GM12878 (cell line): ENCODE results near the gene CCL19. TPM values are rescaled to one million over a fixed set of nuclear protein-coding genes. Genes with fewer than 3 reads are reported as not detected.

Experiments
- ATAC-seq: fragments of 200-7000 bp; cut with Tn5 transposase; 3 replicates; pipeline ENCODE4 v1.9.1; 2020; ENCODE audit warnings: mild to moderate bottlenecking, moderate library complexity
- BruUV-seq: library from RNA; stranded (reverse); fragments of 400-500 nt; replicated peaks from 2 replicates; lab custom pipeline; 2021; lab: Mats Ljungman, UMichigan
- CTCF ChIA-PET: fragments of 300-600 bp; sonication (Branson Sonifier 250); formaldehyde crosslinking; extraction: SDS; loops from one replicate; lab custom pipeline; 2021; ENCODE audit warnings: inconsistent platforms; lab: Yijun Ruan, JAX
- POLR2A ChIA-PET: fragments of 350-600 bp; formaldehyde crosslinking; extraction: SDS; loops from one replicate; lab custom pipeline; 2021; ENCODE audit warnings: inconsistent platforms; lab: Charles Lee
- RAD21 ChIA-PET: fragments of 300-600 bp; sonication (Branson Sonifier 250); formaldehyde crosslinking; loops from one replicate; lab custom pipeline; 2023; ENCODE audit warnings: antibody characterized with exemption; ENCODE audit not compliant: unreplicated experiment; lab: Charles Lee
- SMC1A ChIA-PET: fragments of 300-600 bp; sonication (Branson Sonifier 250); formaldehyde crosslinking; loops from one replicate; lab custom pipeline; 2023; ENCODE audit not compliant: unreplicated experiment, uncharacterized antibody; lab: Charles Lee
- DNase-seq: peaks from one replicate; pipeline ENCODE4 v3.0.0-alpha.2; 2011; ENCODE audit warnings: low read depth, low spot score
- FAIRE-seq: peaks from 3 replicates; lab custom pipeline; 2011; peaks lifted over from hg19 to GRCh38; lab: Jason Lieb, UNC
- H2AFZ ChIP-seq: 2 replicates; pipeline ENCODE4 v1.6.0; 2011; ENCODE audit warnings: low read depth, low read length, control low read depth; ENCODE audit not compliant: control insufficient read depth
- H3K27ac ChIP-seq: 2 replicates; pipeline ENCODE4 v1.5.1; 2011; ENCODE audit warnings: control low read depth; ENCODE audit not compliant: control insufficient read depth, insufficient read depth
- H3K27me3 ChIP-seq, 2 experiments: replicated peaks in 1 of 2; 2 replicates each; pipeline versions ENCODE4 v1.6.0 to v1.6.1; 2011; ENCODE audit warnings: low read length in 1 of 2; ENCODE audit not compliant: control insufficient read depth in 2 of 2, insufficient read depth in 2 of 2
- H3K36me3 ChIP-seq, 2 experiments: 2 replicates each; pipeline ENCODE4 v1.5.1; 2011; ENCODE audit warnings: low read length in 1 of 2; ENCODE audit not compliant: control insufficient read depth in 2 of 2, insufficient read depth in 2 of 2
- H3K4me1 ChIP-seq: 2 replicates; pipeline ENCODE4 v1.6.1; 2011; ENCODE audit warnings: mild to moderate bottlenecking, low read length, moderate library complexity, mixed read lengths; ENCODE audit not compliant: control insufficient read depth, insufficient read depth
- H3K4me2 ChIP-seq: 2 replicates; pipeline ENCODE4 v1.6.0; 2011; ENCODE audit warnings: control low read depth; ENCODE audit not compliant: control insufficient read depth, insufficient read depth
- H3K4me3 ChIP-seq: fragments of 200-600 bp; sonication (generic); 2 replicates; pipeline ENCODE4 v1.5.1; 2016
- H3K79me2 ChIP-seq: 2 replicates; pipeline ENCODE4 v1.6.0; 2011; ENCODE audit warnings: low read length; ENCODE audit not compliant: control insufficient read depth, insufficient read depth
- H3K9ac ChIP-seq: 2 replicates; pipeline ENCODE4 v1.8.0; 2011; ENCODE audit warnings: low read length, control low read depth, mixed read lengths; ENCODE audit not compliant: control insufficient read depth, insufficient read depth
- H3K9me3 ChIP-seq: replicated peaks from 3 replicates; pipeline ENCODE4 v1.5.1; 2011; ENCODE audit warnings: mild to moderate bottlenecking, low read length; ENCODE audit not compliant: control insufficient read depth, insufficient read depth
- H4K20me1 ChIP-seq: 2 replicates; pipeline ENCODE4 v1.6.0; 2011; ENCODE audit not compliant: control insufficient read depth, insufficient read depth
- BACH1 ChIP-seq: fragments of 450-650 bp; IDR thresholded peaks from 2 replicates; pipeline ENCODE4 v1.6.1; 2017; ENCODE audit warnings: mild to moderate bottlenecking, borderline replicate concordance
- BMI1 ChIP-seq: fragments of 450-650 bp; IDR thresholded peaks from 2 replicates; pipeline ENCODE4 v1.6.1; 2016; ENCODE audit warnings: mild to moderate bottlenecking, moderate library complexity, borderline replicate concordance
- CBX3 ChIP-seq: fragments of 200-600 bp; sonication (generic); IDR thresholded peaks from 2 replicates; pipeline ENCODE4 v1.6.1; 2016; ENCODE audit warnings: low read depth, borderline replicate concordance
- EP300 ChIP-seq, 2 experiments: fragments of 150-350 bp in 1 of 2; IDR thresholded peaks; 2 replicates each; pipeline ENCODE4 v1.6.1; 2011 to 2012; ENCODE audit warnings: low read depth in 2 of 2, low read length in 2 of 2, borderline replicate concordance in 1 of 2, improper control_type of control experiment in 1 of 2, inconsistent platforms in 1 of 2; ENCODE audit not compliant: control insufficient read depth in 1 of 2
- GATAD2B ChIP-seq: fragments of 450-650 bp; conservative IDR thresholded peaks from 2 replicates; pipeline ENCODE4 v1.6.1; 2017; ENCODE audit warnings: low read depth, mild to moderate bottlenecking, moderate library complexity
- HDAC6 ChIP-seq: fragments of 200-600 bp; sonication (generic); IDR thresholded peaks from one replicate; pipeline ENCODE4 v1.8.0; 2017; ENCODE audit warnings: antibody characterized with exemption; ENCODE audit not compliant: unreplicated experiment
- IKZF2 ChIP-seq, 2 experiments: fragments of 450-650 bp; IDR thresholded peaks; 2 replicates each; pipeline ENCODE4 v1.6.1; 2017; ENCODE audit warnings: mild to moderate bottlenecking in 2 of 2, moderate library complexity in 2 of 2
- IRF4 ChIP-seq: IDR thresholded peaks from 2 replicates; pipeline ENCODE4 v1.6.1; 2011; ENCODE audit warnings: low read depth, low read length
- SP1 ChIP-seq: IDR thresholded peaks from one replicate; pipeline ENCODE4 v1.6.1; 2011; ENCODE audit warnings: low read depth, low read length
- SREBF2 ChIP-seq: IDR thresholded peaks from 2 replicates; pipeline ENCODE4 v1.6.1; 2012; ENCODE audit warnings: mild to moderate bottlenecking, low read length
- SUZ12 ChIP-seq: fragments of 200-600 bp; sonication (generic); IDR thresholded peaks from one replicate; pipeline ENCODE4 v1.6.1; 2018; ENCODE audit warnings: antibody characterized with exemption, mild to moderate bottlenecking; ENCODE audit not compliant: unreplicated experiment
- TARDBP ChIP-seq: IDR thresholded peaks from 2 replicates; pipeline ENCODE4 v1.6.1; 2016; ENCODE audit warnings: borderline replicate concordance
- WRNIP1 ChIP-seq: IDR thresholded peaks from 2 replicates; pipeline ENCODE4 v1.6.1; 2011; ENCODE audit warnings: low read depth, low read length, improper control_type of control experiment, borderline replicate concordance
- YY1 ChIP-seq: IDR thresholded peaks from 2 replicates; pipeline ENCODE4 v1.6.1; 2011; ENCODE audit warnings: low read depth, mild to moderate bottlenecking, low read length
- ZSCAN29 ChIP-seq: fragments of 450-650 bp; IDR thresholded peaks from 2 replicates; pipeline ENCODE4 v1.6.1; 2017; ENCODE audit warnings: mild to moderate bottlenecking, moderate library complexity
- WGBS: methylation state at CpG from one replicate; pipeline ENCODE4 v1.1.6; 2016; ENCODE audit warnings: low lambda C conversion rate; ENCODE audit not compliant: insufficient replicate concordance, insufficient coverage; ENCODE audit errors: missing lambda C conversion rate; 5-methylcytosine and 5-hydroxymethylcytosine counted together
- in situ Hi-C: fragments of 300-500 bp; cut with MboI; formaldehyde crosslinking; loops from 9 replicates; pipeline ENCODE4 v1.14.3; 2018; ENCODE audit warnings: mixed read lengths
- intact Hi-C: fragments of 100-400 bp; cut with micrococcal nuclease; formaldehyde crosslinking; loops from one replicate; pipeline ENCODE4 v1.14.2; 2022; ENCODE audit not compliant: unreplicated experiment
- polyA plus RNA-seq, 11 experiments: library from polyadenylated mRNA; depleted of rRNA in 4 of 11; unstranded in 6 of 11; stranded (reverse) in 5 of 11; fragments of >200 nt; fragmentation: Nextera tagmentation in 4 of 11; fragmentation: Illumina TruSeq in 1 of 11; extraction: Ambion mirVana in 4 of 11; extraction: Trizol in 1 of 11; gene quantifications; 1 replicate in 1 of 11; 2 replicates in 10 of 11; pipeline versions ENCODE4 v1.2.1 to v1.2.3, GENCODE V29; 2011 to 2016; ENCODE audit warnings: inconsistent platforms in 2 of 11, missing spikeins in 2 of 11, low read depth in 1 of 11
- total RNA-seq, 4 experiments: library from RNA; depleted of rRNA in 3 of 4; stranded (reverse); fragments of >200 nt in 3 of 4; fragmentation: Illumina TruSeq in 1 of 4; extraction: Trizol in 1 of 4; gene quantifications; 2 replicates each; pipeline versions ENCODE4 v1.2.1 to v1.2.3, GENCODE V29; 2013 to 2021
- TF ChIP-seq, protein P1 (sequence below): IDR thresholded peaks from 2 replicates; pipeline ENCODE4 v1.6.1; 2011; ENCODE audit warnings: mild to moderate bottlenecking, low read depth, low read length, moderate library complexity; ENCODE audit not compliant: insufficient replicate concordance
- TF ChIP-seq, protein P2 (sequence below): fragments of 450-650 bp; IDR thresholded peaks from 2 replicates; pipeline ENCODE4 v1.6.1; 2016; ENCODE audit warnings: mild to moderate bottlenecking

The CCL19 gene
- total and polyA plus RNA-seq, 10 of the 15 experiments (the other 5 are each of a cell fraction or from before 2014, with no cell fraction given): 0.42 to 0.69 TPM; not detected in 8

DNA sequence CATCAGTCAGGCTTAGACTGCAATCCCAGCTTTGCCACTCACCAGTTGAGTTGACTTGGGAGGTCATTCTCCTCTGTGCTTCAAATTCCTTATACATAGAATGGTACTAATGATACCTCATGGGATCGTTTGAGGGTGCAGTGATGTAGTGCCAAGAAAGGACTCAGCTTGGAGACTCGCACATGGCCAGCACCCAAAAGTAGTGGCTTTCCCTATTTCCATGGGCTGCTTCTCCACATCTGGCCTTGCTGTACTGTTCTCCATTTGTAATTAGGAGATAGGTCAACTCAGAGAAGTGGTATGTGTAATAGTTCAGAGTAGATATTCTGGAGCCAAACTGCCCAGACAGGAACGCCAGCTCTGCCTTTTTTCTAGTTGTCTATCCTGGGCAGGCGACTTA, 5.5 kb downstream of the CCL19 start:
- Histone ChIP-seq H4K20me1 (no peaks in the 10 kb centered on the region), H3K27me3 (no peaks in the 10 kb centered on the region; a peak in 2 of 4 replicates), H2AFZ (no peak overlapping the region), H3K79me2 (no peaks in the 10 kb centered on the region)
- in situ Hi-C loops: no loop called here
- no peak for TF ChIP-seq CBX3
- no peak for TF ChIP-seq WRNIP1
- no peak for TF ChIP-seq SREBF2
- no peak for TF ChIP-seq BMI1
- TF ChIP-seq, all 136 proteins: peak for 0
- no TSS peak for BruUV-seq
- intact Hi-C loops: no loop called here
- H3K9me3 ChIP-seq: no peaks in the 10 kb centered on the region
- no peak for DNase-seq
- no peak overlapping the region for H3K9ac ChIP-seq
- peaks cover 12% of the 10 kb centered on the region for H3K4me1 ChIP-seq
- ATAC-seq: no peak
- no peak for FAIRE-seq
- ChIA-PET RAD21 (interaction anchor here (0.7 kb wide), 1 partner anchor 17 kb away, joined by 4 read pairs; no protein-coding TSS in a partner anchor), POLR2A (no interaction called here), CTCF (interaction anchor here (0.8 to 0.9 kb wide), 2 partner anchors 17 to 282 kb away, joined by 4 read pairs; no protein-coding TSS in a partner anchor), SMC1A (interaction anchor here (1.0 to 1.1 kb wide), 2 partner anchors 9 to 210 kb away, joined by 3 read pairs; no protein-coding TSS in a partner anchor)
- H3K4me2 ChIP-seq: no peak overlapping the region
- H3K4me3 ChIP-seq: no peak overlapping the region
- H3K36me3 ChIP-seq: no peaks in the 10 kb centered on the region
- 24% methylated on average over 4 of the region's 4 CpGs for WGBS
- no peak overlapping the region for H3K27ac ChIP-seq

DNA sequence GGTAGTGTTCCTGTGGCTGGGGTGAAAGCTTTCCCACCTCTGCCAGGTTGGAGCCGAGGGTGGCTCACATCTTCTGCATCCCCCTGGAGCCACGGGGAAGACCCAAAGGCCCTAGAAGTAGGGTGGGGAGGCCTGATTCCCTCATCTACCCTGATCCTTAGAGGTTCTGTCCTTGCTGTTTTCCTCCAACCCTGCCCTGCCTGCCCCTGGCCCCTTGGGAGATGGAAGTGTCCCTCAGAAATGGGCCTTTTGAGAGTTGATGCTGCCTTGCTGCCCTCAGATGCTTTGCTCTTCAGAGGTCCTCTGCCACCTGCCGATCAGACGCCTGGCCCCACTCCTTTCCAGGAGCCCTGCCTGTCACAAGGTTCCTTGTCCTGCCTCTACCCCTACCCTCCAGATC, 6.3 kb downstream of the CCL19 start:
- DNase-seq (no peak), ATAC-seq (no peak)
- TF ChIP-seq SUZ12 (no peak), EP300 (IDR thresholded peaks at IDR 0.05; ENCODE audit: borderline replicate concordance in 1 of 2, control insufficient read depth in 1 of 2, low read depth in 2 of 2, low read length in 2 of 2) (no peak), HDAC6 (no peak), SP1 (no peak), YY1 (no peak), GATAD2B (no peak), IKZF2 (IDR thresholded peaks at IDR 0.05) (no peak), BACH1 (no peak), ZSCAN29 (no peak), SREBF2 (no peak), TARDBP (no peak), IRF4 (no peak)
- TF ChIP-seq, protein P1, sequence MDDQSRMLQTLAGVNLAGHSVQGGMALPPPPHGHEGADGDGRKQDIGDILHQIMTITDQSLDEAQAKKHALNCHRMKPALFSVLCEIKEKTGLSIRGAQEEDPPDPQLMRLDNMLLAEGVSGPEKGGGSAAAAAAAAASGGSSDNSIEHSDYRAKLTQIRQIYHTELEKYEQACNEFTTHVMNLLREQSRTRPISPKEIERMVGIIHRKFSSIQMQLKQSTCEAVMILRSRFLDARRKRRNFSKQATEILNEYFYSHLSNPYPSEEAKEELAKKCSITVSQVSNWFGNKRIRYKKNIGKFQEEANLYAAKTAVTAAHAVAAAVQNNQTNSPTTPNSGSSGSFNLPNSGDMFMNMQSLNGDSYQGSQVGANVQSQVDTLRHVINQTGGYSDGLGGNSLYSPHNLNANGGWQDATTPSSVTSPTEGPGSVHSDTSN: no peak
- TF ChIP-seq, protein P2, sequence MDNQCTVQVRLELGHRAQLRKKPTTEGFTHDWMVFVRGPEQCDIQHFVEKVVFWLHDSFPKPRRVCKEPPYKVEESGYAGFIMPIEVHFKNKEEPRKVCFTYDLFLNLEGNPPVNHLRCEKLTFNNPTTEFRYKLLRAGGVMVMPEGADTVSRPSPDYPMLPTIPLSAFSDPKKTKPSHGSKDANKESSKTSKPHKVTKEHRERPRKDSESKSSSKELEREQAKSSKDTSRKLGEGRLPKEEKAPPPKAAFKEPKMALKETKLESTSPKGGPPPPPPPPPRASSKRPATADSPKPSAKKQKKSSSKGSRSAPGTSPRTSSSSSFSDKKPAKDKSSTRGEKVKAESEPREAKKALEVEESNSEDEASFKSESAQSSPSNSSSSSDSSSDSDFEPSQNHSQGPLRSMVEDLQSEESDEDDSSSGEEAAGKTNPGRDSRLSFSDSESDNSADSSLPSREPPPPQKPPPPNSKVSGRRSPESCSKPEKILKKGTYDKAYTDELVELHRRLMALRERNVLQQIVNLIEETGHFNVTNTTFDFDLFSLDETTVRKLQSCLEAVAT: no peak

More for the DNA sequence above, 6.3 kb downstream of the CCL19 start:
- H3K4me3 ChIP-seq: no peak overlapping the region
- peaks cover 12% of the 10 kb centered on the region for H3K4me1 ChIP-seq
- no peaks in the 10 kb centered on the region for H3K9me3 ChIP-seq
- H3K27me3 ChIP-seq: no peaks in the 10 kb centered on the region; a peak in 2 of 4 replicates
- 35% methylated on average over 4 of the region's 4 CpGs for WGBS
- no peak overlapping the region for H3K9ac ChIP-seq
- H3K36me3 ChIP-seq: no peaks in the 10 kb centered on the region
- CTCF ChIA-PET: interaction anchor here (1.5 kb wide), 1 partner anchor 18 kb away, joined by 3 read pairs; no protein-coding TSS in a partner anchor
- FAIRE-seq: no peak
- no peak overlapping the region for H3K27ac ChIP-seq
- no peaks in the 10 kb centered on the region for H3K79me2 ChIP-seq
- POLR2A ChIA-PET: no interaction called here
- no peak overlapping the region for H3K4me2 ChIP-seq
- no peaks in the 10 kb centered on the region for H4K20me1 ChIP-seq
- no TSS peak for BruUV-seq
- in situ Hi-C loops (no loop called here), intact Hi-C loops (no loop called here)
- RAD21 ChIA-PET: no interaction called here
- SMC1A ChIA-PET: no interaction called here
- H2AFZ ChIP-seq: no peak overlapping the region
